CD4-positive, alpha-beta T cell treated with Interleukin-6 at 100 ng/mL for 8 hours (primary cell): ENCODE measurements around the gene CNTNAP3.
"Not testable (repeated sequence)": the region's sequence is repeated elsewhere in the genome, so short reads cannot be mapped to it uniquely, and the experiment has no call there.

Experiments used
- DNase-seq: peaks from one replicate; pipeline ENCODE4 v3.0.0-alpha.2; 2020; ENCODE audit warnings: mixed read lengths, low spot score

The CNTNAP3 gene

GRCh38 chr9:39287980-39288379 is at the start of gene CNTNAP3:
TSS of gene CNTNAP3 (minus strand) at chr9:39288167. CDS start at chr9:39288064, 103 bp downstream.
- not testable (repeated sequence) for DNase-seq

GRCh38 chr9:39279995-39280394 is 8.0 kb downstream of the CNTNAP3 start:
- not testable (repeated sequence) for DNase-seq

GRCh38 chr9:39242513-39242912 is 45.5 kb downstream of the CNTNAP3 start:
- not testable (repeated sequence) for DNase-seq

GRCh38 chr9:39232130-39232991 is 55.6 kb downstream of the CNTNAP3 start:
- DNase-seq: not testable (repeated sequence)

GRCh38 chr9:39215976-39216375 is 72.0 kb downstream of the CNTNAP3 start:
- not testable (repeated sequence) for DNase-seq

- not testable (repeated sequence) for DNase-seq
Measured at GRCh38 chr9:39209773-39210172, 78.2 kb downstream of the CNTNAP3 start.

- DNase-seq: not testable (repeated sequence)
Measured at GRCh38 chr9:39206643-39207042, 81.3 kb downstream of the CNTNAP3 start.

GRCh38 chr9:39205842-39206241 is 82.1 kb downstream of the CNTNAP3 start:
- DNase-seq: not testable (repeated sequence)

GRCh38 chr9:39200412-39200811 is 87.6 kb downstream of the CNTNAP3 start:
- not testable (repeated sequence) for DNase-seq

- not testable (repeated sequence) for DNase-seq
Measured at GRCh38 chr9:39198000-39198709, 89.8 kb downstream of the CNTNAP3 start.

- DNase-seq: not testable (repeated sequence)
Measured at GRCh38 chr9:39171370-39171769, 116.6 kb downstream of the CNTNAP3 start.

- DNase-seq: not testable (repeated sequence)
Measured at GRCh38 chr9:39157714-39158113, 130.3 kb downstream of the CNTNAP3 start.

- not testable (repeated sequence) for DNase-seq
Measured at GRCh38 chr9:39132826-39133552, 155.0 kb downstream of the CNTNAP3 start.

- not testable (repeated sequence) for DNase-seq
Measured at GRCh38 chr9:39121401-39121800, 166.6 kb downstream of the CNTNAP3 start.

- not testable (repeated sequence) for DNase-seq
Measured at GRCh38 chr9:39111746-39112145, 176.2 kb downstream of the CNTNAP3 start.

- DNase-seq: no peak
Measured at GRCh38 chr9:39108145-39108544, 179.8 kb downstream of the CNTNAP3 start.

GRCh38 chr9:39097208-39097607 is 190.8 kb downstream of the CNTNAP3 start:
- not testable (repeated sequence) for DNase-seq

- DNase-seq: not testable (repeated sequence)
Measured at GRCh38 chr9:39085311-39085710, 202.7 kb downstream of the CNTNAP3 start.

GRCh38 chr9:39082574-39082973 is 205.4 kb downstream of the CNTNAP3 start:
- DNase-seq: not testable (repeated sequence)

- not testable (repeated sequence) for DNase-seq
Measured at GRCh38 chr9:39080081-39080480, 207.9 kb downstream of the CNTNAP3 start.

- DNase-seq: not testable (repeated sequence)
Measured at GRCh38 chr9:39078621-39079256, 209.2 kb downstream of the CNTNAP3 start.

GRCh38 chr9:39073537-39073936 is 214.4 kb downstream of the CNTNAP3 start:
- DNase-seq: not testable (repeated sequence)
